Liver (tissue), 9 donors: ENCODE measurements around the gene KLHDC10. TPM values are rescaled to one million over a fixed set of nuclear protein-coding genes. Genes with fewer than 3 reads are reported as not detected.

Experiments used
- DNase-seq: peaks from one replicate; pipeline ENCODE4 v3.0.0-alpha.2; 2017; ENCODE audit warnings: low spot score
- H3K27ac ChIP-seq, 2 donors: one replicate each; pipeline ENCODE4 v1.7.0; 2013; ENCODE audit warnings: inconsistent platforms in 2 of 2, low read length in 2 of 2, control low read depth in 1 of 2, low read depth in 1 of 2, mild to moderate bottlenecking in 1 of 2
- H3K27me3 ChIP-seq, 4 donors: one replicate each; pipeline versions ENCODE4 v1.6.1 to v1.7.0; 2013; ENCODE audit warnings: low read length in 3 of 4, inconsistent platforms in 1 of 4, mild to moderate bottlenecking in 1 of 4, moderate library complexity in 1 of 4; ENCODE audit not compliant: control insufficient read depth in 4 of 4, insufficient read depth in 4 of 4
- H3K36me3 ChIP-seq, 4 donors: one replicate each; pipeline versions ENCODE4 v1.6.1 to v1.7.0; 2013; ENCODE audit warnings: low read length in 3 of 4, mild to moderate bottlenecking in 3 of 4, low read depth in 1 of 4, moderate library complexity in 1 of 4; ENCODE audit not compliant: control insufficient read depth in 4 of 4, insufficient read depth in 3 of 4
- H3K4me1 ChIP-seq, 4 donors: one replicate each; pipeline versions ENCODE4 v1.6.1 to v1.7.0; 2013; ENCODE audit warnings: low read length in 3 of 4, mild to moderate bottlenecking in 3 of 4, moderate library complexity in 1 of 4; ENCODE audit not compliant: control insufficient read depth in 4 of 4, insufficient read depth in 4 of 4
- H3K4me3 ChIP-seq, 3 donors: one replicate each; pipeline versions ENCODE4 v1.6.1 to v1.7.0; 2013; ENCODE audit warnings: low read length in 3 of 3, control low read depth in 1 of 3, low read depth in 1 of 3, mild to moderate bottlenecking in 1 of 3
- H3K9ac ChIP-seq, 2 donors: one replicate each; pipeline ENCODE4 v1.7.0; 2013; ENCODE audit warnings: low read length in 2 of 2, mild to moderate bottlenecking in 2 of 2, moderate library complexity in 2 of 2, control low read depth in 1 of 2, low read depth in 1 of 2
- H3K9me3 ChIP-seq, 4 donors: one replicate each; pipeline versions ENCODE4 v1.6.1 to v1.7.0; 2013; ENCODE audit warnings: low read length in 3 of 4; ENCODE audit not compliant: control insufficient read depth in 4 of 4
- EGR1 ChIP-seq, 2 donors: IDR thresholded peaks; 2 replicates each; pipeline ENCODE4 v1.6.1; 2016 to 2018; ENCODE audit warnings: antibody characterized with exemption in 2 of 2, low read depth in 2 of 2
- FOXA1 ChIP-seq: IDR thresholded peaks from 2 replicates; pipeline ENCODE4 v1.6.1; 2016; ENCODE audit warnings: antibody characterized with exemption
- FOXA2 ChIP-seq: IDR thresholded peaks from 2 replicates; pipeline ENCODE4 v1.6.1; 2016; ENCODE audit warnings: antibody characterized with exemption
- GABPA ChIP-seq, 2 donors: IDR thresholded peaks in 1 of 2; conservative IDR thresholded peaks in 1 of 2; 2 replicates each; pipeline ENCODE4 v1.6.1; 2016; ENCODE audit warnings: antibody characterized with exemption in 2 of 2, mild to moderate bottlenecking in 1 of 2, moderate library complexity in 1 of 2
- HNF4A ChIP-seq, 2 donors: conservative IDR thresholded peaks; 2 replicates each; pipeline ENCODE4 v1.6.1; 2016; ENCODE audit warnings: antibody characterized with exemption in 2 of 2, mild to moderate bottlenecking in 2 of 2
- HNF4G ChIP-seq: IDR thresholded peaks from 2 replicates; pipeline ENCODE4 v1.6.1; 2016; ENCODE audit warnings: antibody characterized with exemption
- JUND ChIP-seq, 2 donors: IDR thresholded peaks; 2 replicates each; pipeline ENCODE4 v1.6.1; 2016; ENCODE audit warnings: antibody characterized with exemption in 2 of 2
- NR2F2 ChIP-seq: IDR thresholded peaks from 2 replicates; pipeline ENCODE4 v1.6.1; 2016; ENCODE audit warnings: antibody characterized with exemption
- RAD21 ChIP-seq, 2 donors: IDR thresholded peaks; 2 replicates each; pipeline ENCODE4 v1.6.1; 2016; ENCODE audit warnings: antibody characterized with exemption in 2 of 2, mild to moderate bottlenecking in 2 of 2
- RXRA ChIP-seq, 2 donors: IDR thresholded peaks; 2 replicates each; pipeline ENCODE4 v1.6.1; 2017 to 2018; ENCODE audit warnings: antibody characterized with exemption in 2 of 2, mild to moderate bottlenecking in 1 of 2
- SP1 ChIP-seq: IDR thresholded peaks from 2 replicates; pipeline ENCODE4 v1.6.1; 2018; ENCODE audit warnings: antibody characterized with exemption, mild to moderate bottlenecking
- TAF1 ChIP-seq: conservative IDR thresholded peaks from 2 replicates; pipeline ENCODE4 v1.6.1; 2016; ENCODE audit warnings: antibody characterized with exemption, mild to moderate bottlenecking
- YY1 ChIP-seq: IDR thresholded peaks from 2 replicates; pipeline ENCODE4 v1.6.1; 2016; ENCODE audit warnings: antibody characterized with exemption, mild to moderate bottlenecking
- WGBS: extraction: QIAGEN DNeasy Blood & Tissue Kit; methylation state at CpG from one replicate; pipeline ENCODE4 v1.1.7; 2013; 5-methylcytosine and 5-hydroxymethylcytosine counted together
- polyA plus RNA-seq, 2 donors: library from polyadenylated mRNA; stranded (reverse) in 1 of 2; unstranded in 1 of 2; fragments of 200-250 nt in 1 of 2; fragments of >200 nt in 1 of 2; fragmentation: Nextera tagmentation in 1 of 2; extraction: Ambion mirVana in 1 of 2; gene quantifications; one replicate each; pipeline versions ENCODE4 v1.2.1 to v1.2.3, GENCODE V29; 2013 to 2015
- total RNA-seq, 2 donors: library from RNA; depleted of rRNA; stranded (reverse); fragments of >200 nt; gene quantifications; one replicate each; pipeline ENCODE4 v1.2.3, GENCODE V29; 2014
- TF ChIP-seq, protein P1 (sequence below): IDR thresholded peaks from 2 replicates; pipeline ENCODE4 v1.6.1; 2016; ENCODE audit warnings: antibody characterized with exemption
- TF ChIP-seq, protein P2 (sequence below): fragments of 150-350 bp; IDR thresholded peaks from 2 replicates; pipeline ENCODE4 v1.5.1; 2017; ENCODE audit warnings: improper control_type of control experiment, low read depth, low read length; ENCODE audit not compliant: missing input control
- TF ChIP-seq, protein P3 (sequence below): IDR thresholded peaks from 2 replicates; pipeline ENCODE4 v1.6.1; 2016; ENCODE audit warnings: antibody characterized with exemption
- TF ChIP-seq, protein P4 (sequence below): IDR thresholded peaks from 2 replicates; pipeline ENCODE4 v1.6.1; 2016; ENCODE audit warnings: antibody characterized with exemption
- TF ChIP-seq, protein P5 (sequence below): IDR thresholded peaks from 2 replicates; pipeline ENCODE4 v1.6.1; 2016; ENCODE audit warnings: antibody characterized with exemption, mild to moderate bottlenecking
- donor health status: healthy.
- donor health status: healthy.
- donor health status: healthy.
- donor health status: healthy.
- donor health status: healthy.

Gene KLHDC10, protein sequence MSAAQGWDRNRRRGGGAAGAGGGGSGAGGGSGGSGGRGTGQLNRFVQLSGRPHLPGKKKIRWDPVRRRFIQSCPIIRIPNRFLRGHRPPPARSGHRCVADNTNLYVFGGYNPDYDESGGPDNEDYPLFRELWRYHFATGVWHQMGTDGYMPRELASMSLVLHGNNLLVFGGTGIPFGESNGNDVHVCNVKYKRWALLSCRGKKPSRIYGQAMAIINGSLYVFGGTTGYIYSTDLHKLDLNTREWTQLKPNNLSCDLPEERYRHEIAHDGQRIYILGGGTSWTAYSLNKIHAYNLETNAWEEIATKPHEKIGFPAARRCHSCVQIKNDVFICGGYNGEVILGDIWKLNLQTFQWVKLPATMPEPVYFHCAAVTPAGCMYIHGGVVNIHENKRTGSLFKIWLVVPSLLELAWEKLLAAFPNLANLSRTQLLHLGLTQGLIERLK
- total RNA-seq (10 to 100 TPM; 24.0 to 31.2 TPM), polyA plus RNA-seq (10 to 100 TPM; 10.8 TPM)

DNA sequence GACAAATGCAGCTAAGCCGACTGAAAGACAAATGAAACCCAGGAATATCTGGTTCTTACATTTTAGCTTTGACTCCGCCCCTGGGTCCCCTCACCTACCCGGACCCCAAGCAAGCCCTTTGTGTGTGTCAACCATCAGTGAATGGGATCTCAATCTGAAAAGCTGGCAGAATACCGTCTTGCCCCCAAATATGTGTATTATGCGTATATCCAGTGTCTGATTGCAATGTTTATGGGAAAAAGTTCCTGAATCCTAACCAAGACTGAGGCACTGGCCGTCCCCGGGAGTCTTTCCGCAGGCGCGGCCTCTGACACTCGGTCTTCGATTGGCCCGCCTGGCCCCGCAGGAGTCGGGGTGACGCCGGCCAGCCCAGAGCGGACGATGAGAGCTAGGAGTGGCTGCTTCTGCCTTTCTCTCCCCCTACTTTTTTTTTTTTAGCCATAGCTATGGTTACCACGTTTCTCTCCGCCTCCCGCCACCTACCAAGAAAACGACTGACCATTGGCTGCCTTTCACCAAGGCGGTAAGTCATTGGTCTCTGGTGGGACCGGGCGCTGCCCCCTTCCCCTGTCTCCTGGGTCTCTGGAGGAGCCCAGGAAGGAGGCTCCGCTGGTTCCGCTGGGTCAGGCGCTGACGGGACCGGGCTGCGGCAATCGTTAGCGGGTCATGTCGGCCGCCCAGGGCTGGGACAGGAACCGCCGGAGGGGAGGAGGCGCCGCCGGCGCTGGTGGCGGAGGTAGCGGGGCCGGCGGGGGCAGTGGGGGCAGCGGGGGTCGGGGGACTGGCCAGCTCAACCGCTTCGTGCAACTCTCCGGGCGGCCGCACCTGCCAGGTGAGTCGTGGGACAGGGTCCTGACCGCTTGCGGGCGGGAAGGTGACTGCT, at the start of gene KLHDC10:
Gene KLHDC10 (plus strand): TSS at position 557 of the 883 bp plus-strand sequence. CDS start 110 bp downstream, at position 667.
- Histone ChIP-seq H3K27me3 (no peaks in the 10 kb centered on the region), H3K4me3 (peak within 1 kb of the TSS; percentile 90 to 100 (median 100)), H3K36me3 (no peaks in the 10 kb centered on the region), H3K4me1 (peaks cover 6 to 76% (median 59%) of the 10 kb centered on the region in 4 donors), H3K9ac (peak within 1 kb of the TSS; percentile 58 to 95), H3K27ac (peak within 1 kb of the TSS; percentile 83), H3K9me3 (no peaks in the 10 kb centered on the region)
- WGBS = 1% methylated on average over 57 of the region's 57 CpGs
- DNase-seq = peak; percentile 98
- peak; percentile 35 to 64 for TF ChIP-seq JUND (IDR thresholded peaks at IDR 0.05)
- peak; percentile 31 to 44 for TF ChIP-seq HNF4A (conservative IDR thresholded peaks at IDR 0.05)
- TF ChIP-seq, protein P1, sequence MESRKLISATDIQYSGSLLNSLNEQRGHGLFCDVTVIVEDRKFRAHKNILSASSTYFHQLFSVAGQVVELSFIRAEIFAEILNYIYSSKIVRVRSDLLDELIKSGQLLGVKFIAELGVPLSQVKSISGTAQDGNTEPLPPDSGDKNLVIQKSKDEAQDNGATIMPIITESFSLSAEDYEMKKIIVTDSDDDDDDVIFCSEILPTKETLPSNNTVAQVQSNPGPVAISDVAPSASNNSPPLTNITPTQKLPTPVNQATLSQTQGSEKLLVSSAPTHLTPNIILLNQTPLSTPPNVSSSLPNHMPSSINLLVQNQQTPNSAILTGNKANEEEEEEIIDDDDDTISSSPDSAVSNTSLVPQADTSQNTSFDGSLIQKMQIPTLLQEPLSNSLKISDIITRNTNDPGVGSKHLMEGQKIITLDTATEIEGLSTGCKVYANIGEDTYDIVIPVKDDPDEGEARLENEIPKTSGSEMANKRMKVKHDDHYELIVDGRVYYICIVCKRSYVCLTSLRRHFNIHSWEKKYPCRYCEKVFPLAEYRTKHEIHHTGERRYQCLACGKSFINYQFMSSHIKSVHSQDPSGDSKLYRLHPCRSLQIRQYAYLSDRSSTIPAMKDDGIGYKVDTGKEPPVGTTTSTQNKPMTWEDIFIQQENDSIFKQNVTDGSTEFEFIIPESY = peak; percentile 43
- TF ChIP-seq, protein P2, sequence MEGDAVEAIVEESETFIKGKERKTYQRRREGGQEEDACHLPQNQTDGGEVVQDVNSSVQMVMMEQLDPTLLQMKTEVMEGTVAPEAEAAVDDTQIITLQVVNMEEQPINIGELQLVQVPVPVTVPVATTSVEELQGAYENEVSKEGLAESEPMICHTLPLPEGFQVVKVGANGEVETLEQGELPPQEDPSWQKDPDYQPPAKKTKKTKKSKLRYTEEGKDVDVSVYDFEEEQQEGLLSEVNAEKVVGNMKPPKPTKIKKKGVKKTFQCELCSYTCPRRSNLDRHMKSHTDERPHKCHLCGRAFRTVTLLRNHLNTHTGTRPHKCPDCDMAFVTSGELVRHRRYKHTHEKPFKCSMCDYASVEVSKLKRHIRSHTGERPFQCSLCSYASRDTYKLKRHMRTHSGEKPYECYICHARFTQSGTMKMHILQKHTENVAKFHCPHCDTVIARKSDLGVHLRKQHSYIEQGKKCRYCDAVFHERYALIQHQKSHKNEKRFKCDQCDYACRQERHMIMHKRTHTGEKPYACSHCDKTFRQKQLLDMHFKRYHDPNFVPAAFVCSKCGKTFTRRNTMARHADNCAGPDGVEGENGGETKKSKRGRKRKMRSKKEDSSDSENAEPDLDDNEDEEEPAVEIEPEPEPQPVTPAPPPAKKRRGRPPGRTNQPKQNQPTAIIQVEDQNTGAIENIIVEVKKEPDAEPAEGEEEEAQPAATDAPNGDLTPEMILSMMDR = no peak
- TF ChIP-seq FOXA1 = no peak
- no peak for TF ChIP-seq HNF4G
- peak; percentile 93 for TF ChIP-seq YY1
- TF ChIP-seq, protein P3, sequence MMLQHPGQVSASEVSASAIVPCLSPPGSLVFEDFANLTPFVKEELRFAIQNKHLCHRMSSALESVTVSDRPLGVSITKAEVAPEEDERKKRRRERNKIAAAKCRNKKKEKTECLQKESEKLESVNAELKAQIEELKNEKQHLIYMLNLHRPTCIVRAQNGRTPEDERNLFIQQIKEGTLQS = peak; percentile 60
- TF ChIP-seq, protein P4, sequence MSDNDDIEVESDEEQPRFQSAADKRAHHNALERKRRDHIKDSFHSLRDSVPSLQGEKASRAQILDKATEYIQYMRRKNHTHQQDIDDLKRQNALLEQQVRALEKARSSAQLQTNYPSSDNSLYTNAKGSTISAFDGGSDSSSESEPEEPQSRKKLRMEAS = no peak
- TF ChIP-seq RXRA (IDR thresholded peaks at IDR 0.05) = peak; percentile 40 to 58
- TF ChIP-seq SP1 = peak; percentile 97
- TF ChIP-seq FOXA2 = no peak
- TF ChIP-seq, protein P5, sequence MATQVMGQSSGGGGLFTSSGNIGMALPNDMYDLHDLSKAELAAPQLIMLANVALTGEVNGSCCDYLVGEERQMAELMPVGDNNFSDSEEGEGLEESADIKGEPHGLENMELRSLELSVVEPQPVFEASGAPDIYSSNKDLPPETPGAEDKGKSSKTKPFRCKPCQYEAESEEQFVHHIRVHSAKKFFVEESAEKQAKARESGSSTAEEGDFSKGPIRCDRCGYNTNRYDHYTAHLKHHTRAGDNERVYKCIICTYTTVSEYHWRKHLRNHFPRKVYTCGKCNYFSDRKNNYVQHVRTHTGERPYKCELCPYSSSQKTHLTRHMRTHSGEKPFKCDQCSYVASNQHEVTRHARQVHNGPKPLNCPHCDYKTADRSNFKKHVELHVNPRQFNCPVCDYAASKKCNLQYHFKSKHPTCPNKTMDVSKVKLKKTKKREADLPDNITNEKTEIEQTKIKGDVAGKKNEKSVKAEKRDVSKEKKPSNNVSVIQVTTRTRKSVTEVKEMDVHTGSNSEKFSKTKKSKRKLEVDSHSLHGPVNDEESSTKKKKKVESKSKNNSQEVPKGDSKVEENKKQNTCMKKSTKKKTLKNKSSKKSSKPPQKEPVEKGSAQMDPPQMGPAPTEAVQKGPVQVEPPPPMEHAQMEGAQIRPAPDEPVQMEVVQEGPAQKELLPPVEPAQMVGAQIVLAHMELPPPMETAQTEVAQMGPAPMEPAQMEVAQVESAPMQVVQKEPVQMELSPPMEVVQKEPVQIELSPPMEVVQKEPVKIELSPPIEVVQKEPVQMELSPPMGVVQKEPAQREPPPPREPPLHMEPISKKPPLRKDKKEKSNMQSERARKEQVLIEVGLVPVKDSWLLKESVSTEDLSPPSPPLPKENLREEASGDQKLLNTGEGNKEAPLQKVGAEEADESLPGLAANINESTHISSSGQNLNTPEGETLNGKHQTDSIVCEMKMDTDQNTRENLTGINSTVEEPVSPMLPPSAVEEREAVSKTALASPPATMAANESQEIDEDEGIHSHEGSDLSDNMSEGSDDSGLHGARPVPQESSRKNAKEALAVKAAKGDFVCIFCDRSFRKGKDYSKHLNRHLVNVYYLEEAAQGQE = peak; percentile 67
- peak; percentile 50 for TF ChIP-seq NR2F2
- peak in 1 of 2 donors; percentile 16 for TF ChIP-seq EGR1 (IDR thresholded peaks at IDR 0.05; ENCODE audit: low read depth in 2 of 2)
- TF ChIP-seq GABPA (IDR thresholded peaks at IDR 0.05 in 1 of 2, conservative IDR thresholded peaks at IDR 0.05 in 1 of 2) = peak in 1 of 2 donors; percentile 53
- TF ChIP-seq RAD21 (IDR thresholded peaks at IDR 0.05) = peak in 1 of 2 donors; percentile 26
- no peak for TF ChIP-seq TAF1
